Osteoblast (primary cell): Measurements from ENCODE around the gene KCNQ1. TPM values are rescaled to one million over a fixed set of nuclear protein-coding genes. Genes with fewer than 3 reads are reported as not detected.
A peak's percentile ranks its signal among the peaks of the same experiment; 100 is the strongest.

Experiments
- DNase-seq: peaks from one replicate; pipeline ENCODE4 v3.0.0; 2011; ENCODE audit warnings: low spot score, mixed read lengths; ENCODE audit not compliant: insufficient read length; ENCODE audit errors: missing footprints
- H2AFZ ChIP-seq: 2 replicates; pipeline ENCODE4 v1.6.0; 2011; ENCODE audit warnings: mild to moderate bottlenecking, low read length
- H3K27ac ChIP-seq: 2 replicates; pipeline ENCODE4 v1.5.1; 2011; ENCODE audit warnings: mild to moderate bottlenecking, low read depth, low read length, moderate library complexity
- H3K27me3 ChIP-seq: 2 replicates; pipeline ENCODE4 v1.6.0; 2012; ENCODE audit warnings: mild to moderate bottlenecking, control low read depth, inconsistent platforms, low read length, moderate library complexity; ENCODE audit not compliant: insufficient read depth
- H3K36me3 ChIP-seq: 2 replicates; pipeline ENCODE4 v1.5.1; 2011; ENCODE audit warnings: mild to moderate bottlenecking, low read length, control low read depth, moderate library complexity; ENCODE audit not compliant: insufficient read depth
- H3K4me1 ChIP-seq: 2 replicates; pipeline ENCODE4 v1.5.1; 2011; ENCODE audit warnings: mild to moderate bottlenecking, low read length, control low read depth, moderate library complexity; ENCODE audit not compliant: insufficient read depth
- H3K4me2 ChIP-seq: 2 replicates; pipeline ENCODE4 v1.6.0; 2011; ENCODE audit warnings: mild to moderate bottlenecking, low read length; ENCODE audit not compliant: insufficient read depth
- H3K4me3 ChIP-seq: fragments of 200-600 bp; sonication (generic); 3 replicates; pipeline ENCODE4 v1.5.1; 2012; ENCODE audit warnings: mild to moderate bottlenecking, low read length, inconsistent platforms; ENCODE audit not compliant: insufficient read depth
- H3K79me2 ChIP-seq: 2 replicates; pipeline ENCODE4 v1.6.0; 2012; ENCODE audit warnings: mild to moderate bottlenecking, low read length, control low read depth, inconsistent platforms; ENCODE audit not compliant: insufficient read depth
- H3K9me3 ChIP-seq: 2 replicates; pipeline ENCODE4 v1.5.1; 2011; ENCODE audit warnings: low read depth, low read length, control low read depth
- H4K20me1 ChIP-seq: 2 replicates; pipeline ENCODE4 v1.6.0; 2012; ENCODE audit warnings: mild to moderate bottlenecking, low read length, control low read depth; ENCODE audit not compliant: insufficient read depth
- CTCF ChIP-seq: IDR thresholded peaks from 2 replicates; pipeline ENCODE4 v1.5.1; 2011; ENCODE audit warnings: mild to moderate bottlenecking, low read depth, low read length, moderate library complexity; ENCODE audit errors: extremely low read depth
- total RNA-seq: library from RNA; depleted of rRNA; stranded (reverse); fragments of >200 nt; gene quantifications from 2 replicates; pipeline ENCODE4 v1.2.3, GENCODE V29; 2012

Gene KCNQ1
- total RNA-seq, 1 donor, result not detected

GRCh38 chr11:2563213-2564007 lies 118.6 kb downstream of the KCNQ1 start:
- no peaks in the 10 kb centered on the region for H3K36me3 ChIP-seq
- peak; percentile 46 for DNase-seq
- no peak overlapping the region for H2AFZ ChIP-seq

GRCh38 chr11:2564008-2564530 lies 119.3 kb downstream of the KCNQ1 start:
- no peaks in the 10 kb centered on the region for H3K9me3 ChIP-seq
- TF ChIP-seq CTCF, result no peak
- H3K4me3 ChIP-seq, result no peak overlapping the region
- H4K20me1 ChIP-seq, result no peaks in the 10 kb centered on the region
- no peak overlapping the region for H2AFZ ChIP-seq
- no peaks in the 10 kb centered on the region for H3K4me1 ChIP-seq
- H3K36me3 ChIP-seq, result no peaks in the 10 kb centered on the region
- DNase-seq, result no peak
- no peaks in the 10 kb centered on the region for H3K79me2 ChIP-seq
- H3K4me2 ChIP-seq, result no peak overlapping the region
- H3K27me3 ChIP-seq, result peaks cover 5% of the 10 kb centered on the region
- no peak overlapping the region for H3K27ac ChIP-seq

More at GRCh38 chr11:2563213-2564007, 118.6 kb downstream of the KCNQ1 start:
- Histone ChIP-seq H3K4me1 (no peaks in the 10 kb centered on the region), H3K27ac (no peak overlapping the region), H3K4me2 (no peak overlapping the region), H4K20me1 (no peaks in the 10 kb centered on the region), H3K9me3 (no peaks in the 10 kb centered on the region), H3K79me2 (no peaks in the 10 kb centered on the region), H3K27me3 (peaks cover 5% of the 10 kb centered on the region), H3K4me3 (no peak overlapping the region)
- no peak for TF ChIP-seq CTCF

GRCh38 chr11:2564588-2565425 lies 120.0 kb downstream of the KCNQ1 start:
- H3K27ac ChIP-seq, result no peak overlapping the region
- H2AFZ ChIP-seq, result no peak overlapping the region
- no peak for TF ChIP-seq CTCF
- no peaks in the 10 kb centered on the region for H3K36me3 ChIP-seq
- H4K20me1 ChIP-seq, result no peaks in the 10 kb centered on the region
- peaks cover 5% of the 10 kb centered on the region for H3K27me3 ChIP-seq
- no peak overlapping the region for H3K4me2 ChIP-seq
- H3K4me1 ChIP-seq, result no peaks in the 10 kb centered on the region
- no peak overlapping the region for H3K4me3 ChIP-seq
- DNase-seq, result peak; percentile 72
- no peaks in the 10 kb centered on the region for H3K79me2 ChIP-seq
- no peaks in the 10 kb centered on the region for H3K9me3 ChIP-seq
